ENCODE data around the gene CYP4B1. TPM values are rescaled to one million over a fixed set of nuclear protein-coding genes. Genes with fewer than 3 reads are reported as not detected.

Gene CYP4B1
- total and polyA plus RNA-seq, 2 donors (not counting 1 experiment from before 2014, with no cell fraction given), result not detected

GRCh38 chr1:46801323-46802055, 2.6 kb downstream of the CYP4B1 start:
- H3K79me2 ChIP-seq (ENCODE audit: control insufficient read depth, insufficient read depth, low read length), result no peaks in the 10 kb centered on the region
- 96% methylated on average over 2 of the region's 5 CpGs for WGBS (ENCODE audit: insufficient coverage)
- ChIA-PET CTCF (no interaction called here), POLR2A (no interaction called here)
- TF ChIP-seq CTCF (IDR thresholded peaks at IDR 0.05) (no peak), EZH2 (IDR thresholded peaks at IDR 0.05; ENCODE audit: borderline replicate concordance, insufficient read depth, low read depth, low read length, poor library complexity, severe bottlenecking) (no peak)
- H4K20me1 ChIP-seq (ENCODE audit: control insufficient read depth, insufficient read depth, low read length, poor library complexity, severe bottlenecking), result no peaks in the 10 kb centered on the region
- no peak overlapping the region for H3K4me2 ChIP-seq (replicated peaks; ENCODE audit: low read depth, low read length, poor library complexity, severe bottlenecking)
- H3K36me3 ChIP-seq (replicated peaks in 1 of 2; ENCODE audit: control extremely low read depth in 1 of 2, control insufficient read depth in 1 of 2, extremely low read depth in 1 of 2, insufficient read depth in 2 of 2, low read length in 1 of 2), result no peaks in the 10 kb centered on the region
- no peak overlapping the region for H3K27ac Mint-ChIP-seq
- peaks cover 18% of the 10 kb centered on the region for H3K27me3 Mint-ChIP-seq
- no peak overlapping the region for H3K4me3 ChIP-seq (ENCODE audit: control extremely low read depth in 1 of 5, extremely low read depth in 1 of 5, insufficient read depth in 1 of 5, low read depth in 2 of 5, low read length in 4 of 5)
- no peaks in the 10 kb centered on the region for H3K27me3 ChIP-seq (replicated peaks in 1 of 4; ENCODE audit: control extremely low read depth in 1 of 4, control insufficient read depth in 3 of 4, insufficient read depth in 4 of 4, low read length in 3 of 4)
- peaks cover 0 to 3% (median 0%) of the 10 kb centered on the region in 3 donors for H3K9me3 ChIP-seq (ENCODE audit: control extremely low read depth in 1 of 3, control insufficient read depth in 2 of 3, insufficient read depth in 1 of 3, low read length in 2 of 3)
- no peak overlapping the region for H3K9ac ChIP-seq (ENCODE audit: low read length)
- no peak for ATAC-seq (ENCODE audit: low read depth)
- intact Hi-C loops (cut with micrococcal nuclease), result no loop called here
- H3K27ac ChIP-seq (ENCODE audit: low read length in 2 of 2), result no peak overlapping the region
- no peak overlapping the region for H3K4me3 Mint-ChIP-seq
- DNase-seq, result no peak
- H3K4me1 Mint-ChIP-seq, result no peaks in the 10 kb centered on the region
- no peaks in the 10 kb centered on the region for H3K4me1 ChIP-seq (ENCODE audit: control insufficient read depth in 2 of 2, insufficient read depth in 2 of 2, low read length in 2 of 2)
- H2AFZ ChIP-seq (ENCODE audit: insufficient read depth, low read depth, low read length, poor library complexity, severe bottlenecking), result no peak overlapping the region
- no peaks in the 10 kb centered on the region for H3K9me3 Mint-ChIP-seq (ENCODE audit: insufficient read depth)

DNA sequence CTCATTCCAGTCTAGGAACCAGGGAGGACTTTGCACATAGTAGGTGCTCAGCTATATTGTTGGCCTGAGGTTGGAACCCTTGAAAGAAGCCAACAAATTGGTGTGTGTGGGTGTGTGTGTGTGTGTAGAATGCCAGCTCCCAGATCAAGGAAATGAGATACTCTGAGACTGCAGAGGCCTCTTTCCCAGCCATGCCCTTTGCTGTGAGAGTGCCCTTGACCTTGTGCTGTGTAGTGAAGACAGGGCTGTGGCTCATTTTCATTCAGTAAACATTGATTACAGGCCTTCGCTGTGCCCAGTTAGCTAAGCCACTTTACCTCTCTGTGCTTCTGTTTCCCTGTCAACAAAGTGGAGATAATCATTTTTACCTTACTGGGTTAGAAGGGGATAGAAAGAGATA, 3.2 kb downstream of the CYP4B1 start:
- WGBS (ENCODE audit: insufficient coverage), result no CpG with 5 or more reads among the region's 1 CpG

More for the DNA sequence above, 3.2 kb downstream of the CYP4B1 start:
- no peaks in the 10 kb centered on the region for H3K36me3 ChIP-seq (replicated peaks in 1 of 2; ENCODE audit: control extremely low read depth in 1 of 2, control insufficient read depth in 1 of 2, extremely low read depth in 1 of 2, insufficient read depth in 2 of 2, low read length in 1 of 2)
- no peaks in the 10 kb centered on the region for H3K4me1 ChIP-seq (ENCODE audit: control insufficient read depth in 2 of 2, insufficient read depth in 2 of 2, low read length in 2 of 2)
- no peak overlapping the region for H3K4me2 ChIP-seq (replicated peaks; ENCODE audit: low read depth, low read length, poor library complexity, severe bottlenecking)
- H3K9ac ChIP-seq (ENCODE audit: low read length), result no peak overlapping the region
- POLR2A ChIA-PET, result no interaction called here
- no peaks in the 10 kb centered on the region for H3K79me2 ChIP-seq (ENCODE audit: control insufficient read depth, insufficient read depth, low read length)
- H2AFZ ChIP-seq (ENCODE audit: insufficient read depth, low read depth, low read length, poor library complexity, severe bottlenecking), result no peak overlapping the region
- no peaks in the 10 kb centered on the region for H3K4me1 Mint-ChIP-seq
- no peak overlapping the region for H3K27ac ChIP-seq (ENCODE audit: low read length in 2 of 2)
- no peak for ATAC-seq (ENCODE audit: low read depth)
- H3K27me3 Mint-ChIP-seq, result peaks cover 13% of the 10 kb centered on the region
- no peak overlapping the region for H3K27ac Mint-ChIP-seq
- H3K4me3 Mint-ChIP-seq, result no peak overlapping the region
- peaks cover 0 to 3% (median 0%) of the 10 kb centered on the region in 3 donors for H3K9me3 ChIP-seq (ENCODE audit: control extremely low read depth in 1 of 3, control insufficient read depth in 2 of 3, insufficient read depth in 1 of 3, low read length in 2 of 3)
- CTCF ChIA-PET, result no interaction called here
- DNase-seq, result no peak
- no peaks in the 10 kb centered on the region for H4K20me1 ChIP-seq (ENCODE audit: control insufficient read depth, insufficient read depth, low read length, poor library complexity, severe bottlenecking)
- intact Hi-C loops (cut with micrococcal nuclease), result no loop called here
- H3K9me3 Mint-ChIP-seq (ENCODE audit: insufficient read depth), result no peaks in the 10 kb centered on the region
- TF ChIP-seq CTCF (IDR thresholded peaks at IDR 0.05) (no peak), EZH2 (IDR thresholded peaks at IDR 0.05; ENCODE audit: borderline replicate concordance, insufficient read depth, low read depth, low read length, poor library complexity, severe bottlenecking) (no peak)
- no peak overlapping the region for H3K4me3 ChIP-seq (ENCODE audit: control extremely low read depth in 1 of 5, extremely low read depth in 1 of 5, insufficient read depth in 1 of 5, low read depth in 2 of 5, low read length in 4 of 5)
- H3K27me3 ChIP-seq (replicated peaks in 1 of 4; ENCODE audit: control extremely low read depth in 1 of 4, control insufficient read depth in 3 of 4, insufficient read depth in 4 of 4, low read length in 3 of 4), result no peaks in the 10 kb centered on the region
